Measurements from ENCODE around the gene PELI2. TPM values are rescaled to one million over a fixed set of nuclear protein-coding genes. Genes with fewer than 3 reads are reported as not detected.

Gene PELI2
- total and polyA plus RNA-seq, 2 experiments from 2014 or later: 8.0 to 24.5 TPM

GRCh38 chr14:56120091-56120691 lies 2.0 kb downstream of the PELI2 start:
- Histone ChIP-seq H3F3A (replicated peaks; ENCODE audit: low read depth) (no peaks in the 10 kb centered on the region), H3K4me1 (ENCODE audit: insufficient read depth) (peaks cover 35% of the 10 kb centered on the region), H3K36me3 (ENCODE audit: insufficient read depth) (no peaks in the 10 kb centered on the region), H3K27me3 (ENCODE audit: insufficient read depth) (peaks cover 23% of the 10 kb centered on the region), H3K79me2 (replicated peaks; ENCODE audit: insufficient read depth) (peaks cover 59% of the 10 kb centered on the region), H3K4me3 (peak overlapping the region; percentile 94), H3K9me2 (ENCODE audit: insufficient read depth) (no peaks in the 10 kb centered on the region), H3K4me2 (peak overlapping the region; percentile 83), H4K20me1 (replicated peaks; ENCODE audit: insufficient read depth) (peaks cover 30% of the 10 kb centered on the region), H3K27ac (ENCODE audit: low read depth) (no peak overlapping the region), H2AFZ (no peak overlapping the region)
- no peaks in the 10 kb centered on the region for H3K36me3 Mint-ChIP-seq (ENCODE audit: low read depth)
- peak overlapping the region; percentile 88 for H3K4me3 Mint-ChIP-seq
- peaks cover 14% of the 10 kb centered on the region for H3K27me3 Mint-ChIP-seq (ENCODE audit: insufficient read depth, low read depth, poor library complexity)
- H3K27ac Mint-ChIP-seq: no peak overlapping the region
- peaks cover 42% of the 10 kb centered on the region for H3K4me1 Mint-ChIP-seq
- no peaks in the 10 kb centered on the region for H3K9me3 Mint-ChIP-seq
- DNase-seq (ENCODE audit: low spot score) (no peak), ATAC-seq (no peak)
- TF ChIP-seq POLR2AphosphoS5 (IDR thresholded peaks at IDR 0.05; ENCODE audit: low read depth): no peak
- no peak for TF ChIP-seq CTCF (conservative IDR thresholded peaks at IDR 0.05; ENCODE audit: low read depth in 2 of 2)
- TF ChIP-seq, protein P1, sequence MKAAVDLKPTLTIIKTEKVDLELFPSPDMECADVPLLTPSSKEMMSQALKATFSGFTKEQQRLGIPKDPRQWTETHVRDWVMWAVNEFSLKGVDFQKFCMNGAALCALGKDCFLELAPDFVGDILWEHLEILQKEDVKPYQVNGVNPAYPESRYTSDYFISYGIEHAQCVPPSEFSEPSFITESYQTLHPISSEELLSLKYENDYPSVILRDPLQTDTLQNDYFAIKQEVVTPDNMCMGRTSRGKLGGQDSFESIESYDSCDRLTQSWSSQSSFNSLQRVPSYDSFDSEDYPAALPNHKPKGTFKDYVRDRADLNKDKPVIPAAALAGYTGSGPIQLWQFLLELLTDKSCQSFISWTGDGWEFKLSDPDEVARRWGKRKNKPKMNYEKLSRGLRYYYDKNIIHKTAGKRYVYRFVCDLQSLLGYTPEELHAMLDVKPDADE (IDR thresholded peaks at IDR 0.05): no peak
- TF ChIP-seq STAT1 (IDR thresholded peaks at IDR 0.05; ENCODE audit: unreplicated experiment): no peak
- TF ChIP-seq EZH2phosphoT487 (IDR thresholded peaks at IDR 0.05; ENCODE audit: unreplicated experiment): no peak
- TF ChIP-seq ZNF114 (CRISPR knock-in tag; IDR thresholded peaks at IDR 0.05): no peak
- no peak for TF ChIP-seq ZNF462 (CRISPR knock-in tag; IDR thresholded peaks at IDR 0.05)
- TF ChIP-seq CREB1 (CRISPR knock-in tag; IDR thresholded peaks at IDR 0.05; ENCODE audit: low read depth): no peak
- TF ChIP-seq ZNF331 (CRISPR knock-in tag; IDR thresholded peaks at IDR 0.05; ENCODE audit: low read depth): no peak
- no peak for TF ChIP-seq NANOG (IDR thresholded peaks at IDR 0.05; ENCODE audit: borderline replicate concordance)
- TF ChIP-seq, protein P2, sequence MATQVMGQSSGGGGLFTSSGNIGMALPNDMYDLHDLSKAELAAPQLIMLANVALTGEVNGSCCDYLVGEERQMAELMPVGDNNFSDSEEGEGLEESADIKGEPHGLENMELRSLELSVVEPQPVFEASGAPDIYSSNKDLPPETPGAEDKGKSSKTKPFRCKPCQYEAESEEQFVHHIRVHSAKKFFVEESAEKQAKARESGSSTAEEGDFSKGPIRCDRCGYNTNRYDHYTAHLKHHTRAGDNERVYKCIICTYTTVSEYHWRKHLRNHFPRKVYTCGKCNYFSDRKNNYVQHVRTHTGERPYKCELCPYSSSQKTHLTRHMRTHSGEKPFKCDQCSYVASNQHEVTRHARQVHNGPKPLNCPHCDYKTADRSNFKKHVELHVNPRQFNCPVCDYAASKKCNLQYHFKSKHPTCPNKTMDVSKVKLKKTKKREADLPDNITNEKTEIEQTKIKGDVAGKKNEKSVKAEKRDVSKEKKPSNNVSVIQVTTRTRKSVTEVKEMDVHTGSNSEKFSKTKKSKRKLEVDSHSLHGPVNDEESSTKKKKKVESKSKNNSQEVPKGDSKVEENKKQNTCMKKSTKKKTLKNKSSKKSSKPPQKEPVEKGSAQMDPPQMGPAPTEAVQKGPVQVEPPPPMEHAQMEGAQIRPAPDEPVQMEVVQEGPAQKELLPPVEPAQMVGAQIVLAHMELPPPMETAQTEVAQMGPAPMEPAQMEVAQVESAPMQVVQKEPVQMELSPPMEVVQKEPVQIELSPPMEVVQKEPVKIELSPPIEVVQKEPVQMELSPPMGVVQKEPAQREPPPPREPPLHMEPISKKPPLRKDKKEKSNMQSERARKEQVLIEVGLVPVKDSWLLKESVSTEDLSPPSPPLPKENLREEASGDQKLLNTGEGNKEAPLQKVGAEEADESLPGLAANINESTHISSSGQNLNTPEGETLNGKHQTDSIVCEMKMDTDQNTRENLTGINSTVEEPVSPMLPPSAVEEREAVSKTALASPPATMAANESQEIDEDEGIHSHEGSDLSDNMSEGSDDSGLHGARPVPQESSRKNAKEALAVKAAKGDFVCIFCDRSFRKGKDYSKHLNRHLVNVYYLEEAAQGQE (IDR thresholded peaks at IDR 0.05; ENCODE audit: unreplicated experiment): no peak
- TF ChIP-seq JUNB (IDR thresholded peaks at IDR 0.05; ENCODE audit: unreplicated experiment): no peak

All from GM23338 (cell line).